Measurements from ENCODE around the gene NUDT8. TPM values are rescaled to one million over a fixed set of nuclear protein-coding genes. Genes with fewer than 3 reads are reported as not detected.

NUDT8 gene
- total and polyA plus RNA-seq, 2 donors (not counting 1 experiment from before 2014, with no cell fraction given) = 6.9 to 7.1 TPM

DNA sequence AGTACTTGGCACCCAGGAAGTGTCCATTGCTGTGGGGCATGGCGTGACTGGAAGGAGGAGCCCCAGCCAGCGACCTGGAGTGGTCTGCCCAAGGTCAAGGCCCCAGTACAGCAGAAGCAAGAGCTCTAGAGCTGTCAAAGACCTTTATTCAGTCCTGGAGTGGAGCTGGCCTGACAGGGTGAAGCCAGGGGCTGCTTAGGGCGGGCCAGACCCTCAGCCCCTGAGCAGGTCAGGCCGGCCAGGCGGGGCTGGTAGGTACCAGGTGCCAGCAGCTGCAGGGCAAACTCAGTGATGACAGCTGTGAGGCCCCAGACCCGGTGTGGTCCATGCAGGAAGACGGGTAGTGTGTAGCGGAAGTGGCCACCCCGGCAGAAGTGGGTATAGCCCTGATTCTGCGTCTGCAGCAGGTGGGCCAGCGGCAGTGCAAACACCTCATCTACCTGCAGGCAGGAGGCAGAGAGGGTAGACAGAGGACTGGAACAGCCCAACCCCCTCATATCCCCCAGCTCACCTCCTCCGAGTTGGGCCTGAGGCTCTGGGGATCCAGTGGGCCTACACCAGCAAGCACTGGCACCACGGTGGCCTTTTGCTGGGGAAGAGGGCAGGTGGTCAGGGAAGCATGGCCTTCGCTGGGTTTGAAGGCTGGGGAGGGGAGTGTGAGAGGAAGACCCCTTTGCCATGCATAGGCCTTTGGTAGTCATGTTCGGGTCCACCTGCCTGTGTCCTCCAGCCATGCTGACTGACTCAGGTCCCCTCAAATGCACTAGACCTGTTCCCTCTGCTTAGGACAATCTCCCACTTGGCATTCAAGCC, 1.7 kb downstream of the NUDT8 start:
- Histone ChIP-seq H3K27ac (ENCODE audit: low read length in 2 of 2) (no peak overlapping the region), H3K4me3 (ENCODE audit: control extremely low read depth in 1 of 5, extremely low read depth in 1 of 5, insufficient read depth in 1 of 5, low read depth in 2 of 5, low read length in 4 of 5) (no peak overlapping the region), H3K9me3 (ENCODE audit: control extremely low read depth in 1 of 3, control insufficient read depth in 2 of 3, insufficient read depth in 1 of 3, low read length in 2 of 3) (no peaks in the 10 kb centered on the region), H3K79me2 (ENCODE audit: control insufficient read depth, insufficient read depth, low read length) (no peaks in the 10 kb centered on the region), H3K36me3 (replicated peaks in 1 of 2; ENCODE audit: control extremely low read depth in 1 of 2, control insufficient read depth in 1 of 2, extremely low read depth in 1 of 2, insufficient read depth in 2 of 2, low read length in 1 of 2) (no peaks in the 10 kb centered on the region), H3K27me3 (replicated peaks in 1 of 4; ENCODE audit: control extremely low read depth in 1 of 4, control insufficient read depth in 3 of 4, insufficient read depth in 4 of 4, low read length in 3 of 4) (no peaks in the 10 kb centered on the region), H4K20me1 (ENCODE audit: control insufficient read depth, insufficient read depth, low read length, poor library complexity, severe bottlenecking) (peaks cover 9% of the 10 kb centered on the region), H3K9ac (ENCODE audit: low read length) (no peak overlapping the region), H3K4me2 (replicated peaks; ENCODE audit: low read depth, low read length, poor library complexity, severe bottlenecking) (no peak overlapping the region), H2AFZ (ENCODE audit: insufficient read depth, low read depth, low read length, poor library complexity, severe bottlenecking) (no peak overlapping the region), H3K4me1 (ENCODE audit: control insufficient read depth in 2 of 2, insufficient read depth in 2 of 2, low read length in 2 of 2) (peaks cover 14 to 19% of the 10 kb centered on the region in 2 donors)
- ChIA-PET POLR2A (interaction anchor here (0.5 to 2.6 kb wide), 4 partner anchors 14 to 255 kb away, joined by 5 to 31 read pairs (median 10); partner anchors contain the start of genes ACY3, CLCF1 and GSTP1), CTCF (interaction anchor here (0.6 to 7.5 kb wide), 14 partner anchors 11 to 163 kb away, joined by 3 to 105 read pairs (median 8); partner anchors contain the start of genes ACY3, GSTP1 and TBX10)
- ATAC-seq (ENCODE audit: low read depth) = no peak
- Mint-ChIP-seq H3K4me1 (peaks cover 17% of the 10 kb centered on the region), H3K4me3 (no peak overlapping the region), H3K27me3 (no peaks in the 10 kb centered on the region), H3K27ac (no peak overlapping the region), H3K9me3 (ENCODE audit: insufficient read depth) (no peaks in the 10 kb centered on the region)
- intact Hi-C loops (cut with micrococcal nuclease) = no loop called here
- no peak for TF ChIP-seq EZH2 (IDR thresholded peaks at IDR 0.05; ENCODE audit: borderline replicate concordance, insufficient read depth, low read depth, low read length, poor library complexity, severe bottlenecking)
- TF ChIP-seq, protein P1, sequence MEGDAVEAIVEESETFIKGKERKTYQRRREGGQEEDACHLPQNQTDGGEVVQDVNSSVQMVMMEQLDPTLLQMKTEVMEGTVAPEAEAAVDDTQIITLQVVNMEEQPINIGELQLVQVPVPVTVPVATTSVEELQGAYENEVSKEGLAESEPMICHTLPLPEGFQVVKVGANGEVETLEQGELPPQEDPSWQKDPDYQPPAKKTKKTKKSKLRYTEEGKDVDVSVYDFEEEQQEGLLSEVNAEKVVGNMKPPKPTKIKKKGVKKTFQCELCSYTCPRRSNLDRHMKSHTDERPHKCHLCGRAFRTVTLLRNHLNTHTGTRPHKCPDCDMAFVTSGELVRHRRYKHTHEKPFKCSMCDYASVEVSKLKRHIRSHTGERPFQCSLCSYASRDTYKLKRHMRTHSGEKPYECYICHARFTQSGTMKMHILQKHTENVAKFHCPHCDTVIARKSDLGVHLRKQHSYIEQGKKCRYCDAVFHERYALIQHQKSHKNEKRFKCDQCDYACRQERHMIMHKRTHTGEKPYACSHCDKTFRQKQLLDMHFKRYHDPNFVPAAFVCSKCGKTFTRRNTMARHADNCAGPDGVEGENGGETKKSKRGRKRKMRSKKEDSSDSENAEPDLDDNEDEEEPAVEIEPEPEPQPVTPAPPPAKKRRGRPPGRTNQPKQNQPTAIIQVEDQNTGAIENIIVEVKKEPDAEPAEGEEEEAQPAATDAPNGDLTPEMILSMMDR (IDR thresholded peaks at IDR 0.05) = no peak
- 96% methylated on average over 12 of the region's 15 CpGs for WGBS (ENCODE audit: insufficient coverage)
- DNase-seq = no peak

DNA sequence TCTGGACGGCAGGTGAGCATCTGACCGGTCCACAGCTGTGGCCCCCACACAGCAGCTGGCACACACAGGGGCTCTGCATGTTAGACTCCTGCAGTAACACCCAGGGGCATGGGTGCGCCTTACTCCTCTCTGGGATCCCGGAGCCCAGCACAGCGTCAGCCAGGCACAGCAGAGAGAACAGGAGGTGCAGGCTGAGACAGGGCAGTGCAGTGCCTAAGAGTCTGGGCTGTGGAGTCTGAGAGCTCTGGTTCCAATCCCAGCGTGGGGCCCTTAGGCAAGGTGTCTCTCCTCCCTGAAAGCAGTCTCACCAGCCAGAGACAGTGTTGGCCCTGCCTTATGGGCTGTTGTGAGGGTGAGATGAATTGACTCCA, 2.3 kb downstream of the NUDT8 start:
- no peaks in the 10 kb centered on the region for H3K9me3 ChIP-seq (ENCODE audit: control extremely low read depth in 1 of 3, control insufficient read depth in 2 of 3, insufficient read depth in 1 of 3, low read length in 2 of 3)
- H3K9me3 Mint-ChIP-seq (ENCODE audit: insufficient read depth) = no peaks in the 10 kb centered on the region
- peaks cover 9% of the 10 kb centered on the region for H4K20me1 ChIP-seq (ENCODE audit: control insufficient read depth, insufficient read depth, low read length, poor library complexity, severe bottlenecking)
- no peaks in the 10 kb centered on the region for H3K79me2 ChIP-seq (ENCODE audit: control insufficient read depth, insufficient read depth, low read length)
- no peak overlapping the region for H3K4me3 Mint-ChIP-seq
- H3K4me3 ChIP-seq (ENCODE audit: control extremely low read depth in 1 of 5, extremely low read depth in 1 of 5, insufficient read depth in 1 of 5, low read depth in 2 of 5, low read length in 4 of 5) = no peak overlapping the region
- H3K27me3 Mint-ChIP-seq = no peaks in the 10 kb centered on the region
- DNase-seq (no peak), ATAC-seq (ENCODE audit: low read depth) (no peak)
- POLR2A ChIA-PET = no interaction called here
- H3K36me3 ChIP-seq (replicated peaks in 1 of 2; ENCODE audit: control extremely low read depth in 1 of 2, control insufficient read depth in 1 of 2, extremely low read depth in 1 of 2, insufficient read depth in 2 of 2, low read length in 1 of 2) = no peaks in the 10 kb centered on the region
- H3K4me1 Mint-ChIP-seq = peaks cover 17% of the 10 kb centered on the region
- H3K9ac ChIP-seq (ENCODE audit: low read length) = no peak overlapping the region
- H3K4me2 ChIP-seq (replicated peaks; ENCODE audit: low read depth, low read length, poor library complexity, severe bottlenecking) = no peak overlapping the region
- intact Hi-C loops (cut with micrococcal nuclease) = no loop called here
- CTCF ChIA-PET = interaction anchor here (0.6 to 7.5 kb wide), 9 partner anchors 12 to 55 kb away, joined by 3 to 105 read pairs (median 4); partner anchors contain the start of genes ACY3 and TBX10
- no peak overlapping the region for H2AFZ ChIP-seq (ENCODE audit: insufficient read depth, low read depth, low read length, poor library complexity, severe bottlenecking)
- TF ChIP-seq, protein P1 (IDR thresholded peaks at IDR 0.05) = no peak
- no peak for TF ChIP-seq EZH2 (IDR thresholded peaks at IDR 0.05; ENCODE audit: borderline replicate concordance, insufficient read depth, low read depth, low read length, poor library complexity, severe bottlenecking)
- peaks cover 14 to 19% of the 10 kb centered on the region in 2 donors for H3K4me1 ChIP-seq (ENCODE audit: control insufficient read depth in 2 of 2, insufficient read depth in 2 of 2, low read length in 2 of 2)
- H3K27ac ChIP-seq (ENCODE audit: low read length in 2 of 2) = no peak overlapping the region
- H3K27ac Mint-ChIP-seq = no peak overlapping the region
- H3K27me3 ChIP-seq (replicated peaks in 1 of 4; ENCODE audit: control extremely low read depth in 1 of 4, control insufficient read depth in 3 of 4, insufficient read depth in 4 of 4, low read length in 3 of 4) = no peaks in the 10 kb centered on the region
- 96% methylated on average over 6 of the region's 6 CpGs for WGBS (ENCODE audit: insufficient coverage)

Measured in B cell (primary cell).